GM13977 (cell line): ENCODE data around the gene CELSR2.

ENCODE experiments used
- DNase-seq: peaks from one replicate; pipeline ENCODE4 v3.0.0; 2012; ENCODE audit warnings: low spot score
- CTCF ChIP-seq: IDR thresholded peaks from 2 replicates; pipeline ENCODE4 v1.5.1; 2012; ENCODE audit warnings: mild to moderate bottlenecking, control low read depth; ENCODE audit not compliant: insufficient read depth; ENCODE audit errors: extremely low read depth, missing control alignments
- in situ Hi-C: fragments of 300-500 bp; cut with MboI; formaldehyde crosslinking; loops from one replicate; pipeline ENCODE4 v1.12.0; 2022; ENCODE audit warnings: low sequenced_read_pairs, low pct_unique_long_range_greater_than_20kb, mixed read lengths, inconsistent platforms; ENCODE audit not compliant: unreplicated experiment

Gene CELSR2

GRCh38 chr1:109259674-109260557 is 10.6 kb downstream of the CELSR2 start:
- no peak for DNase-seq
- TF ChIP-seq CTCF, result no peak
- in situ Hi-C loops, result loop anchor here (10.0 kb wide), 1 partner anchor 275 kb away; the partner anchor contains the start of gene GPR61

DNA sequence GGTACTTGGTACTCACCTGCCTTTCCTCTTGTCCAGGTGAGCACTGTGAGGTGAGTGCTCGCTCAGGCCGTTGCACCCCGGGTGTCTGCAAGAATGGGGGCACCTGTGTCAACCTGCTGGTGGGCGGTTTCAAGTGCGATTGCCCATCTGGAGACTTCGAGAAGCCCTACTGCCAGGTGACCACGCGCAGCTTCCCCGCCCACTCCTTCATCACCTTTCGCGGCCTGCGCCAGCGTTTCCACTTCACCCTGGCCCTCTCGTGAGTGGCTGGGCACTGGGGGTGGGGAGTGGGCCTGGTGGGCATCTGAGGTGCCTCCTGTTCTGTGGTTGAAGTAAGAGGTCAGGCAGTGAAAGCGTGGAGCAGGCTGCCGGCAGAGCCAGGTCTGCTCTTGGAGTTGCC is 11.7 kb downstream of the CELSR2 start:
- in situ Hi-C loops, result loop anchor here (10.0 kb wide), 1 partner anchor 274 kb away; the partner anchor contains the start of gene GPR61
- no peak for TF ChIP-seq CTCF
- no peak for DNase-seq

DNA sequence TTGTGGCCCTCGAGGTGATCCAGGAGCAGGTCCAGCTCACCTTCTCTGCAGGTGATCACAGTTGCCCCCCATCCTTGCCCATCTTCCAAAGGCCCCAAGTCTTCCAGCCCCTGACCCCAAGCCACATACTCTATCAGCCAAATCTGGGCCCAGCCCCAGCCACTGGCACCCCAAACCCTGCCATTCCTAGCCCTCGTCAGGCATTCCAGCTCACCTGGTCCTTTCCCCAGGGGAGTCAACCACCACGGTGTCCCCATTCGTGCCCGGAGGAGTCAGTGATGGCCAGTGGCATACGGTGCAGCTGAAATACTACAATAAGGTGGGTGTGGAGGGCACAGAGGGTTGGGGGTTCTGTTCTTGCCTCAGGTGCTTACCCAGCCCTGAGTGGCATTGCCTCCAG is 12.2 kb downstream of the CELSR2 start:
- no peak for DNase-seq
- no peak for TF ChIP-seq CTCF
- in situ Hi-C loops, result loop anchor here (10.0 kb wide), 1 partner anchor 273 kb away; the partner anchor contains the start of gene GPR61

DNA sequence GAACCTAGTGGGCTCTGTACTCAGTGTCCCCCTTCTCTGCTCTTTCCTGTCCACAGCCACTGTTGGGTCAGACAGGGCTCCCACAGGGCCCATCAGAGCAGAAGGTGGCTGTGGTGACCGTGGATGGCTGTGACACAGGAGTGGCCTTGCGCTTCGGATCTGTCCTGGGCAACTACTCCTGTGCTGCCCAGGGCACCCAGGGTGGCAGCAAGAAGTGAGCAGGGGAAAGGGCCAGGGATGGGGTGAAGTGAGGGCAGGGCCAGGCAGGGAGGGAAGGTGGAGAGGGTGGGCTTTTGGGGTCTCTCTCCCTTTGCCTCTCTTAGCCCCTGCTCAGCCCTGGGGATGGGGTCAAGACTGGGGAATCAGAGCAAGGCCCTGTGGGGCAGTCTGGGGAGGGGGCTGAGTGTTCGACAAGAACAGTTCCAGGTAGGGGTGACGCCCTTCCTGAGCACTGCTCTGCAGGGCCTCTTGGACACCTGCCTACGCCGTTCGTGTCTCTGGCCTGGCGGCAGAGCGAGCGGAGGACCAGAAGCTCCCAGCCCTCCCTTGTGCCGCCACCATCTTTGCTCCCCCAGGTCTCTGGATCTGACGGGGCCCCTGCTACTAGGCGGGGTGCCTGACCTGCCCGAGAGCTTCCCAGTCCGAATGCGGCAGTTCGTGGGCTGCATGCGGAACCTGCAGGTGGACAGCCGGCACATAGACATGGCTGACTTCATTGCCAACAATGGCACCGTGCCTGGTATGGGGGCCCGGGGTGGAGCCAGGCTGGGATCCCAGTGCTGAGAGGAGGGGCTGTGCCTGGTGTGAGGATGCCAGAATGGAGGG is 13.1 kb downstream of the CELSR2 start:
- no peak for TF ChIP-seq CTCF
- in situ Hi-C loops, result loop anchor here (10.0 kb wide), 1 partner anchor 272 kb away; the partner anchor contains the start of gene GPR61
- DNase-seq, result no peak

- DNase-seq, result no peak
- in situ Hi-C loops, result loop anchor here (10.0 kb wide), 1 partner anchor 272 kb away; the partner anchor contains the start of gene GPR61
- no peak for TF ChIP-seq CTCF
Measured at GRCh38 chr1:109263234-109263596, 13.9 kb downstream of the CELSR2 start.

- DNase-seq, result peak; percentile 91
- peak; percentile 97 for TF ChIP-seq CTCF
- in situ Hi-C loops, result loop anchor here (10.0 kb wide), 1 partner anchor 271 kb away; the partner anchor contains the start of gene GPR61
Measured at GRCh38 chr1:109263597-109264378, 14.4 kb downstream of the CELSR2 start.
